ENCODE results near the gene AGA.

AGA gene

DNA sequence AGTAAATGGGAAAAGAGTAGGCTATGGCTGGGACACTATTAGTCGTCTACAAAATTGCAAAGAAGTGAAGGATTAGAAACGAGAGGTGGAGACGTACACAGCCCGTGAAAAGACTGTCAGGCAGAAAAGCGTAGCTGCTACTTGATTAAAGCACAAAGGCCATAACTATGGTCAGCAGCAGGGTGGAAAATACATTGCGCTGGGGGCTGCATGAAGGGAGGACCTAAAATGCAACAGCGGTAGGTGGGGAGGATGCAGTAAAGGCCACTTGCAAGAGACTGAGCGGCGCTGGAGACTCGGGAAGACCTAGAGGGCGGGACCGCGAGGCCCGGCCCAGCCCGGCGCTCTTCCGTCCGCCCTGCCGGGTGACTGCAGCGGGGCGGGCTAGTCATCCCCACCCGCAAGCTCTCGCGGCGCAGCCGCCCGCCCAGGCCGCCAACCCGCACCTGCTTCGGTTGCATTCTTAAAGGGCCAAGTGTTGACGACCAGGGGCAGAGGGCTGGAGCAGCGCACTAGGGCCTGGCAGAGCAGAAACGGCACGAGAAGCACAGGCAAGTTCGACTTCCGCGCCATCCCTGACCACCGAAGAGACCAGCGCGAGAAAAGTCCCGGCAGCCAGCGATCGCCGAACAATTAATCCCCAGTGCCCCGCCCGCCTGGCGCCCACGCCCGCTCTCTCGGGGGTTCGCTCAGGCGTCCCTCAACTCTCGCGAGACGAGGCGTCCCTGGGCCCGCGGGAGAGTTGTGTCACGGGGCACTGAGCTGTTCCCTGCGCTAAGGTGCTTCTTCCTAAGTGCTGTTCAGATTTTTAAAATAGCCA lies at the start of gene AGA:
Gene AGA (minus strand): TSS at position 635 of the 820 bp plus-strand sequence. CDS start 62 bp downstream, at position 573.
- Histone ChIP-seq H2AFZ (ENCODE audit: low read length) (peak within 1 kb of the TSS; percentile 95), H3K9me3 (ENCODE audit: low read length) (no peaks in the 10 kb centered on the region)

DNA sequence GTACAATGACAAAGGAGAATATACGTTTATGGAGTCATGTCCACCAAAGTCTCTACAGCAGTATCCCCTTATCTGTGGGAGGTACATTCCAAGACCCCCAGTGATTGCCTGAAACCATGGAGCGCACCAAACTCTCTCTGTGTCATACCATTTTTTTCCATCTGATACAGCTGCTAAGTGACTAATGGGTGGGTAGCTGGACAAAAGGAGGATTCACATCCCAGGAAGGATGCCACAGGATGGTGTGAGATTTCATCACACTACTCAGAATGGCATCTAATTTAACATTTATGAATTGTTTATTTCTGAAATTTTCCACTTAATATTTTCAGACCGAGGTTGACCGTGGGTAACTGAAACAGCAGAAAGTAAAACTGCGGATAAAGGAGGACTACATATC lies 49.8 kb upstream of the AGA start:
- no peak overlapping the region for H2AFZ ChIP-seq (ENCODE audit: low read length)
- H3K4me1 ChIP-seq (ENCODE audit: insufficient read depth, low read length, severe bottlenecking) = no peaks in the 10 kb centered on the region
- no peak overlapping the region for H3K9ac ChIP-seq (ENCODE audit: low read length)
- H3K9me2 ChIP-seq (ENCODE audit: low read depth, low read length) = no peaks in the 10 kb centered on the region
- no peak overlapping the region for H3K27ac ChIP-seq (ENCODE audit: low read depth, low read length, poor library complexity, severe bottlenecking)
- H3F3A ChIP-seq (ENCODE audit: insufficient read depth, low read length) = no peaks in the 10 kb centered on the region
- H3K4me2 ChIP-seq (ENCODE audit: low read length) = no peak overlapping the region
- no peaks in the 10 kb centered on the region for H3K9me3 ChIP-seq (ENCODE audit: low read length)
- no peaks in the 10 kb centered on the region for H3K36me3 ChIP-seq (ENCODE audit: insufficient read depth, low read length)
- TF ChIP-seq, protein P1, sequence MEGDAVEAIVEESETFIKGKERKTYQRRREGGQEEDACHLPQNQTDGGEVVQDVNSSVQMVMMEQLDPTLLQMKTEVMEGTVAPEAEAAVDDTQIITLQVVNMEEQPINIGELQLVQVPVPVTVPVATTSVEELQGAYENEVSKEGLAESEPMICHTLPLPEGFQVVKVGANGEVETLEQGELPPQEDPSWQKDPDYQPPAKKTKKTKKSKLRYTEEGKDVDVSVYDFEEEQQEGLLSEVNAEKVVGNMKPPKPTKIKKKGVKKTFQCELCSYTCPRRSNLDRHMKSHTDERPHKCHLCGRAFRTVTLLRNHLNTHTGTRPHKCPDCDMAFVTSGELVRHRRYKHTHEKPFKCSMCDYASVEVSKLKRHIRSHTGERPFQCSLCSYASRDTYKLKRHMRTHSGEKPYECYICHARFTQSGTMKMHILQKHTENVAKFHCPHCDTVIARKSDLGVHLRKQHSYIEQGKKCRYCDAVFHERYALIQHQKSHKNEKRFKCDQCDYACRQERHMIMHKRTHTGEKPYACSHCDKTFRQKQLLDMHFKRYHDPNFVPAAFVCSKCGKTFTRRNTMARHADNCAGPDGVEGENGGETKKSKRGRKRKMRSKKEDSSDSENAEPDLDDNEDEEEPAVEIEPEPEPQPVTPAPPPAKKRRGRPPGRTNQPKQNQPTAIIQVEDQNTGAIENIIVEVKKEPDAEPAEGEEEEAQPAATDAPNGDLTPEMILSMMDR (IDR thresholded peaks at IDR 0.05; ENCODE audit: low read length) = no peak
- TF ChIP-seq EZH2 (IDR thresholded peaks at IDR 0.05; ENCODE audit: borderline replicate concordance, low read length) = no peak
- no peaks in the 10 kb centered on the region for H3K79me2 ChIP-seq (ENCODE audit: insufficient read depth, low read length)
- H4K20me1 ChIP-seq (ENCODE audit: insufficient read depth, low read length) = no peaks in the 10 kb centered on the region
- no peak overlapping the region for H3K4me3 ChIP-seq (ENCODE audit: low read depth, low read length, poor library complexity, severe bottlenecking)
- H3K27me3 ChIP-seq (ENCODE audit: insufficient read depth, low read length) = no peaks in the 10 kb centered on the region

More for the DNA sequence above, at the start of gene AGA:
- Histone ChIP-seq H4K20me1 (ENCODE audit: insufficient read depth, low read length) (no peaks in the 10 kb centered on the region), H3F3A (ENCODE audit: insufficient read depth, low read length) (no peaks in the 10 kb centered on the region), H3K4me2 (ENCODE audit: low read length) (peak within 1 kb of the TSS; percentile 93), H3K36me3 (ENCODE audit: insufficient read depth, low read length) (no peaks in the 10 kb centered on the region), H3K9me2 (ENCODE audit: low read depth, low read length) (no peaks in the 10 kb centered on the region), H3K9ac (ENCODE audit: low read length) (peak within 1 kb of the TSS; percentile 91), H3K79me2 (ENCODE audit: insufficient read depth, low read length) (no peaks in the 10 kb centered on the region), H3K27me3 (ENCODE audit: insufficient read depth, low read length) (no peaks in the 10 kb centered on the region), H3K4me3 (ENCODE audit: low read depth, low read length, poor library complexity, severe bottlenecking) (peak within 1 kb of the TSS; percentile 67), H3K4me1 (ENCODE audit: insufficient read depth, low read length, severe bottlenecking) (peaks cover 22% of the 10 kb centered on the region), H3K27ac (ENCODE audit: low read depth, low read length, poor library complexity, severe bottlenecking) (peak within 1 kb of the TSS; percentile 85)
- TF ChIP-seq, protein P1 (IDR thresholded peaks at IDR 0.05; ENCODE audit: low read length) = no peak
- no peak for TF ChIP-seq EZH2 (IDR thresholded peaks at IDR 0.05; ENCODE audit: borderline replicate concordance, low read length)

DNA sequence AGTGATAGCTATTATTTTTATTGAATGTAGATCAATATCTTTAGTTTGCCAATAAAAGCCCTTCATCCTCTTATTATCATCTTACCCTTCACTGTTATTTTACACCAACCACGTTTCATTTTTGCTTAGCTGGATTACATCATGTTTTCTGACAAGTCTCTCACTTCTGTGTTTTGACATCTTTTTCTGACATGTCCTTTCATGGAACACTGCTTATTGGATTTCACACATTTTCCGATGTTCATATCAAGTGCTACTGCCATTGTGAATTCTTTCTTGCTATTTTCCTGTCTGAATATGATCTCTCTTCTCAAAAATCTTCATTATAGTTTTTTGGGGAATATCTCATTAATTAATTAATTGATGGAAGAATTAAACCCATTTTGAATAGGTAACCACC lies 48.5 kb upstream of the AGA start:
- TF ChIP-seq, protein P1 (IDR thresholded peaks at IDR 0.05; ENCODE audit: low read length) = no peak
- no peak for TF ChIP-seq EZH2 (IDR thresholded peaks at IDR 0.05; ENCODE audit: borderline replicate concordance, low read length)
- no peaks in the 10 kb centered on the region for H3K9me3 ChIP-seq (ENCODE audit: low read length)
- no peaks in the 10 kb centered on the region for H3K4me1 ChIP-seq (ENCODE audit: insufficient read depth, low read length, severe bottlenecking)

More for the DNA sequence above, 48.5 kb upstream of the AGA start:
- H3K4me2 ChIP-seq (ENCODE audit: low read length) = no peak overlapping the region
- H3F3A ChIP-seq (ENCODE audit: insufficient read depth, low read length) = no peaks in the 10 kb centered on the region
- H2AFZ ChIP-seq (ENCODE audit: low read length) = no peak overlapping the region
- no peak overlapping the region for H3K27ac ChIP-seq (ENCODE audit: low read depth, low read length, poor library complexity, severe bottlenecking)
- H3K4me3 ChIP-seq (ENCODE audit: low read depth, low read length, poor library complexity, severe bottlenecking) = no peak overlapping the region
- no peaks in the 10 kb centered on the region for H3K79me2 ChIP-seq (ENCODE audit: insufficient read depth, low read length)
- no peak overlapping the region for H3K9ac ChIP-seq (ENCODE audit: low read length)
- no peaks in the 10 kb centered on the region for H3K36me3 ChIP-seq (ENCODE audit: insufficient read depth, low read length)
- no peaks in the 10 kb centered on the region for H3K27me3 ChIP-seq (ENCODE audit: insufficient read depth, low read length)
- H3K9me2 ChIP-seq (ENCODE audit: low read depth, low read length) = no peaks in the 10 kb centered on the region
- no peaks in the 10 kb centered on the region for H4K20me1 ChIP-seq (ENCODE audit: insufficient read depth, low read length)
